HG02885 (cell line): ENCODE measurements around the gene NUCB1.
"Not testable (repeated sequence)": the region's sequence is repeated elsewhere in the genome, so short reads cannot be mapped to it uniquely, and the experiment has no call there.

ENCODE experiments used
- ATAC-seq: cut with Tn5 transposase; IDR thresholded peaks from one replicate; pipeline ENCODE4 v1.9.1; 2021; ENCODE audit warnings: mild to moderate bottlenecking; ENCODE audit not compliant: unreplicated experiment, poor library complexity

The NUCB1 gene

GRCh38 chr19:48873476-48874302 is 26.4 kb upstream of the NUCB1 start:
- no peak for ATAC-seq

- ATAC-seq = no peak
These were observed 25.6 kb upstream of the NUCB1 start for GRCh38 chr19:48874303-48875135.

DNA sequence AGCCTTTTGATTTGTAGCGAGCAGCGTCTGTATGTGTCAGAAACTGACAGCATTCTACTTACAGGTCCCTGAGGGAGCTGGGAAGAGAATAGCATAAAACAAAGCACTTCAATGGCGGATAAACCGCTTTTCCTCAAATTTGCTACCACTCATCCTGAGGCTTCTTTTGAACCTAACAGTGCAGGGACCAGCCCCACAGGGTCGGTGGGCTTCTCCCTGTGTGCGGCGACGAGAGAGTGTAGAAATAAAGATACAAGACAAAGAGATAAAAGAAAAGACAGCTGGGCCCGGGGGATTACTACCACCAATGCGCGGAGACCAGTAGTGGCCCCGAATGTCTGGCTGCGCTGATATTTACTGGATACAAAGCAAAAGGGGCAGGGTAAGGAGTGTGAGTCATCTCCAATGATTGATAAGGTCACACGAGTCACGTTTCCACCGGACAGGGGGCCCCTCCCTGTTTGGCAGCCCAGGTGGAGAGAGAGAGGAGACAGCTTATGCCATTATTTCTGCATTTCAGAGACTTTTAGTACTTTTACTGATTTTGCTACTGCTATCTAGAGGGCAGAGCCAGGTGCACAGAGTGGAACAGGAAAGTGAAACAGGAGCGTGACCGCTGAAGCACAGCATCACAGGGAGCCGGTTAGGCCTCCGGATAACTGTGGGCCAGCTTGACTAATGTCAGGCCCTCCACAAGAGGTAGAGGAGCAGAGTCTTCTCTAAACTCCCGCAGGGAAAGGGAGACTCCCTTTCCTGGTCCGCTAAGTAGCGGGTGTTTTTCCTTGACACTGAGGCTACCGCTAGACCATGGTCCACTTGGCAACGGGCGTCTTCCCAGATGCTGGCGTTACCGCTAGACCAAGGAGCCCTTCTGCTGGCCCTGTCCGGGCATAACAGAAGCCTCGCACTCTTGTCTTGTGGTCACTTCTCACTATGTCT is 23.8 kb upstream of the NUCB1 start:
- ATAC-seq = not testable (repeated sequence)

- no peak for ATAC-seq
These were observed 22.3 kb upstream of the NUCB1 start for GRCh38 chr19:48877855-48878195.

GRCh38 chr19:48878196-48879024 is 21.7 kb upstream of the NUCB1 start:
- no peak for ATAC-seq

- no peak for ATAC-seq
These were observed 21.0 kb upstream of the NUCB1 start for GRCh38 chr19:48879025-48879637.

- ATAC-seq = not testable (repeated sequence)
These were observed 20.4 kb upstream of the NUCB1 start for GRCh38 chr19:48879696-48880095.

GRCh38 chr19:48881741-48882657 is 18.1 kb upstream of the NUCB1 start:
- no peak for ATAC-seq

GRCh38 chr19:48883726-48884125 is 16.4 kb upstream of the NUCB1 start:
- ATAC-seq = no peak

- no peak for ATAC-seq
These were observed 12.1 kb upstream of the NUCB1 start for GRCh38 chr19:48887861-48888612.

DNA sequence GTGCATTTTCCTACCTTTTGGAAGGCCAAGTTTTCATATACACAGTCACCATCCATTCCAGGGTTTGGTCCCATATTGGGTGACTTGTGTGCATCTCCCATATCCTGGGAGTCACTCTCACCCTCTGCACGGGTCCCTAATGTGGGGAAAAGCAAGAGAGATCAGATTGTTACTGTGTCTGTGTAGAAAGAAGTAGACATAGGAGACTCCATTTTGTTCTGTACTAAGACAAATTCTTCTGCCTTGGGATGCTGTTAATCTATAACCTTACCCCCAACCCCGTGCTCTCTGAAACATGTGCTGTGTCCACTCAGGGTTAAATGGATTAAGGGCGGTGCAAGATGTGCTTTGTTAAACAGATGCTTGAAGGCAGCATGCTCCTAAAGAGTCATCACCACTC is 10.6 kb upstream of the NUCB1 start:
- ATAC-seq = not testable (repeated sequence)

- no peak for ATAC-seq
These were observed 9.6 kb upstream of the NUCB1 start for GRCh38 chr19:48890551-48890950.

DNA sequence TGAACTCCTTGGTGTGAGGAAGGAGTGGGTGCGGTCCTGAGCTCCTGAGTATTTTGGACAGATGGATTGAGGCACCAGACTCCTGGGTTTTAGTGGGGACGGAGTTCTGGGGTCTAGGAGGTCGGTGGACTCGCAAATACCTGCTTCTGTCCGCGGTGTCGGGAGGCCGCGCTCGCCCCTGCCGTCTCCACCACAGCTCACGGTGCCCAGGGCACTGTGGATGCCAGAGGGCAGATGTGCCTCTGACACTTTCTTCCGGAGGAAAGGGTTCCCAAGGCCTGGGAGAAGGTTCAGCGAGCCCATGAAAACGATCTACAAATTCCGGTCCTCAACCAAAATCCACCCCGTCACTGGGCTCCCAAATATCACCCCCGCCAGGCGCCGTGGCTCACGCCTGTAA is 4.9 kb upstream of the NUCB1 start:
- no peak for ATAC-seq

DNA sequence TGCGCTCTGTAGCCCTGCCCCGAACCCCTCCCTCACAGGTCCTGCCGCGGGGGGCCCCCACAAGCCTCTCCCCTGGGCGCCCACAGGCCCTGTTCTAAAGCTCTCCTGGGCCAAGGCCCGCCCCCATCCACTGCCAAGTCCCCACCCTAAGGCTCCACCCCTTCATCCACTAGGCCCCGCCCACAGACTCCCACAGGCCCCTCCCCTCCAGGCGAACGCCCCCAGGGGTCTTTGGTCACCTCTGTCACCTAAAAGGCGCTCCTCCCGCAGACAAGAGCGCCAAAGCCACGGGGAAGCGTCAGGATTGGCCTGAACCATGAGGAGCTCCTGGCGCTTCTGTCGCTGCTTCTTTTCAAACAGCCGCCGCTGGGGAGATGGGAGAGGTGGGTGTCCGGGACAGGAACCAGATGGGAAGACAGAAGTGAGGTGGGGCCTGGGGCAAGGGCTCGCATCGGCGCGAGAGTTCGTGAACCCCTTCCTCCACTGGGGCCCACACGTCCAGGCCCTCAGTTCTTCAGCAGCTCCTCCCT is 3.9 kb upstream of the NUCB1 start:
- no peak for ATAC-seq

GRCh38 chr19:48897181-48897580 is 2.9 kb upstream of the NUCB1 start:
- ATAC-seq = no peak

- ATAC-seq = not testable (repeated sequence)
These were observed 744 bp upstream of the NUCB1 start for GRCh38 chr19:48899386-48899749.
